Upper lobe of left lung (tissue), 4 donors: ENCODE measurements around the gene BEST3.

Experiments
- CTCF ChIP-seq, 6 experiments: fragments of 450-650 bp in 4 of 6; fragments of 200-600 bp in 2 of 6; sonication (generic) in 2 of 6; IDR thresholded peaks; one replicate each; pipeline ENCODE4 v1.5.1; 2016 to 2019; ENCODE audit warnings: antibody characterized with exemption in 6 of 6
- EP300 ChIP-seq, 4 donors: sonication (generic); formaldehyde crosslinking; IDR thresholded peaks; one replicate each; pipeline ENCODE4 v1.5.1; 2017; ENCODE audit warnings: antibody characterized with exemption in 4 of 4, control low read depth in 2 of 4

DNA sequence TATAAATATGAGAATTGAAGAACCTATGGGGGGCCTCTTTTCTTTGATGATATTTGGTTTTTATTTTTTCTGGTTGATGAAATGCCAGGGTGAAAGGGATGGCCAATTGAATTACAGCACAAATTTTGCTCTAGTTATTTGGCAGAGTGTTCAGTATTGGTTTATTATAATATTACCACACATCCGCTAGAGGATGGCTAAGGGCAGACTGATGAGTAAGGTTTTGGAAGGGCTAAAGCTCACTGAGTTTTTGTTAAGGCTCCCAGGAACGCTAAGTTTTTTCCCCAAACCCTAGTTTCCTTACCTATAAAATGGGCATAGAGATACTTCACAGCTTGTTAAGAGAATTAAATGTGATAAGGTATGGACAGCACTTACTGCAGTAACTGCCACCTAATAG lies 54.1 kb downstream of the BEST3 start:
- TF ChIP-seq EP300 (IDR thresholded peaks at IDR 0.05) (no peak), CTCF (IDR thresholded peaks at IDR 0.05) (no peak)
